Epithelial cell of proximal tubule (primary cell): ENCODE results near the gene PSD4. TPM values are rescaled to one million over a fixed set of nuclear protein-coding genes. Genes with fewer than 3 reads are reported as not detected.
A peak's percentile ranks its signal among the peaks of the same experiment; 100 is the strongest.

ENCODE experiments used
- DNase-seq: peaks from one replicate; pipeline ENCODE4 v3.0.0-alpha.2; 2011; ENCODE audit warnings: low read depth
- H3K4me3 ChIP-seq: 2 replicates; pipeline ENCODE4 v1.5.1; 2011; ENCODE audit warnings: low read depth, mild to moderate bottlenecking, low read length
- CTCF ChIP-seq: conservative IDR thresholded peaks from 2 replicates; pipeline ENCODE4 v1.5.1; 2012; ENCODE audit warnings: low read depth, mild to moderate bottlenecking, low read length
- total RNA-seq: library from RNA; depleted of rRNA; stranded (reverse); fragments of >200 nt; gene quantifications from 2 replicates; pipeline ENCODE4 v1.2.3, GENCODE V29; 2015

The PSD4 gene
- total RNA-seq, 1 donor from 2014 or later, result 7.3 TPM

GRCh38 chr2:113202305-113203216 is 28.8 kb downstream of the PSD4 start:
- no peak for DNase-seq
- TF ChIP-seq CTCF, result peak; percentile 13
- no peak overlapping the region for H3K4me3 ChIP-seq

GRCh38 chr2:113203217-113203530 is 29.4 kb downstream of the PSD4 start:
- no peak for TF ChIP-seq CTCF
- no peak overlapping the region for H3K4me3 ChIP-seq
- no peak for DNase-seq

GRCh38 chr2:113203901-113204519 is 30.2 kb downstream of the PSD4 start:
- DNase-seq, result no peak
- H3K4me3 ChIP-seq, result no peak overlapping the region
- peak; percentile 86 for TF ChIP-seq CTCF

- TF ChIP-seq CTCF, result no peak
- H3K4me3 ChIP-seq, result no peak overlapping the region
- DNase-seq, result no peak
Measured at GRCh38 chr2:113206251-113206650, 32.5 kb downstream of the PSD4 start.

- TF ChIP-seq CTCF, result no peak
- DNase-seq, result no peak
Measured at GRCh38 chr2:113207021-113207420, 33.2 kb downstream of the PSD4 start.

GRCh38 chr2:113208396-113208795 is 34.6 kb downstream of the PSD4 start:
- DNase-seq, result no peak
- no peak overlapping the region for H3K4me3 ChIP-seq
- no peak for TF ChIP-seq CTCF

More at GRCh38 chr2:113207021-113207420, 33.2 kb downstream of the PSD4 start:
- no peak overlapping the region for H3K4me3 ChIP-seq
